IMR-90 (cell line): Measurements from ENCODE around the gene NOSTRIN. TPM values are rescaled to one million over a fixed set of nuclear protein-coding genes. Genes with fewer than 3 reads are reported as not detected.
A peak's percentile ranks its signal among the peaks of the same experiment; 100 is the strongest.

ENCODE experiments used
- ATAC-seq: fragments of 200-7000 bp; cut with Tn5 transposase; 2 replicates; pipeline ENCODE4 v1.9.1; 2020; ENCODE audit warnings: low read depth, mild to moderate bottlenecking, moderate library complexity
- BruUV-seq: library from RNA; stranded (reverse); fragments of 400-500 nt; replicated peaks from 2 replicates; lab custom pipeline; 2021; lab: Mats Ljungman, UMichigan
- CTCF ChIA-PET: fragments of 300-600 bp; formaldehyde crosslinking; extraction: SDS; loops from one replicate; lab custom pipeline; 2021; ENCODE audit warnings: antibody characterized with exemption; lab: Yijun Ruan, JAX
- POLR2A ChIA-PET: fragments of 300-600 bp; sonication (Branson Sonifier 250); formaldehyde crosslinking; loops from one replicate; lab custom pipeline; 2022; ENCODE audit warnings: antibody characterized with exemption; ENCODE audit not compliant: unreplicated experiment; lab: Charles Lee
- DNase-seq: peaks from one replicate; pipeline ENCODE4 v3.0.0; 2013
- H2AFZ ChIP-seq: replicated peaks from 2 replicates; pipeline ENCODE3; 2013; ENCODE audit warnings: low read length, mild to moderate bottlenecking; ENCODE audit not compliant: poor library complexity
- H2AK5ac ChIP-seq: 2 replicates; pipeline ENCODE4 v1.6.1; 2013; ENCODE audit warnings: low read depth, low read length, inconsistent platforms
- H2AK9ac ChIP-seq: replicated peaks from 2 replicates; pipeline ENCODE3; 2013; ENCODE audit warnings: mild to moderate bottlenecking, low read depth, low read length, moderate library complexity; ENCODE audit not compliant: poor library complexity
- H2BK120ac ChIP-seq: 2 replicates; pipeline ENCODE4 v1.6.1; 2013; ENCODE audit warnings: low read depth, low read length, inconsistent platforms
- H2BK15ac ChIP-seq: 3 replicates; pipeline ENCODE4 v1.6.1; 2013; ENCODE audit warnings: low read depth, low read length, inconsistent platforms
- H2BK20ac ChIP-seq: 2 replicates; pipeline ENCODE4 v1.6.1; 2013; ENCODE audit warnings: low read depth, mild to moderate bottlenecking, inconsistent platforms, low read length, moderate library complexity
- H2BK5ac ChIP-seq: 2 replicates; pipeline ENCODE4 v1.6.1; 2013; ENCODE audit warnings: mild to moderate bottlenecking, low read depth, low read length, inconsistent platforms; ENCODE audit not compliant: poor library complexity, severe bottlenecking
- H3K14ac ChIP-seq: replicated peaks from 2 replicates; pipeline ENCODE4 v1.6.1; 2013; ENCODE audit warnings: low read depth, low read length, inconsistent platforms
- H3K18ac ChIP-seq: 2 replicates; pipeline ENCODE4 v1.6.1; 2013; ENCODE audit warnings: low read depth, low read length, control low read depth
- H3K23ac ChIP-seq: 2 replicates; pipeline ENCODE4 v1.6.1; 2013; ENCODE audit warnings: low read depth, low read length, inconsistent platforms
- H3K27ac ChIP-seq: 2 replicates; pipeline ENCODE4 v1.5.1; 2013; ENCODE audit warnings: mild to moderate bottlenecking, control low read depth, low read length; ENCODE audit not compliant: insufficient read depth
- H3K27me3 ChIP-seq: 2 replicates; pipeline ENCODE4 v1.6.1; 2013; ENCODE audit warnings: low read length; ENCODE audit not compliant: control insufficient read depth, insufficient read depth
- H3K36me3 ChIP-seq: 2 replicates; pipeline ENCODE4 v1.6.1; 2013; ENCODE audit warnings: low read length, mixed read lengths; ENCODE audit not compliant: control insufficient read depth, insufficient read depth
- H3K4ac ChIP-seq: 2 replicates; pipeline ENCODE4 v1.6.1; 2013; ENCODE audit warnings: low read depth, low read length, inconsistent platforms
- H3K4me1 ChIP-seq: 2 replicates; pipeline ENCODE4 v1.6.1; 2013; ENCODE audit warnings: low read length, mixed read lengths; ENCODE audit not compliant: control insufficient read depth, insufficient read depth
- H3K4me2 ChIP-seq: 2 replicates; pipeline ENCODE4 v1.6.1; 2013; ENCODE audit warnings: low read depth, mild to moderate bottlenecking, control low read depth, low read length, moderate library complexity
- H3K4me3 ChIP-seq: 2 replicates; pipeline ENCODE4 v1.5.1; 2013; ENCODE audit warnings: low read depth, mild to moderate bottlenecking, control low read depth, low read length, moderate library complexity; ENCODE audit not compliant: insufficient read depth
- H3K56ac ChIP-seq: 2 replicates; pipeline ENCODE4 v1.6.1; 2013; ENCODE audit warnings: low read length, inconsistent platforms; ENCODE audit not compliant: insufficient read depth; ENCODE audit errors: extremely low read depth
- H3K79me1 ChIP-seq, 2 experiments: 2 replicates each; pipeline ENCODE4 v1.6.1; 2013; ENCODE audit warnings: low read length in 2 of 2, inconsistent platforms in 1 of 2, low read depth in 1 of 2
- H3K9ac ChIP-seq: 2 replicates; pipeline ENCODE4 v1.6.1; 2013; ENCODE audit warnings: low read depth, low read length, control low read depth
- H3K9me1 ChIP-seq: 2 replicates; pipeline ENCODE4 v1.6.1; 2013; ENCODE audit warnings: low read length, inconsistent platforms; ENCODE audit not compliant: insufficient read depth
- H3K9me3 ChIP-seq: 2 replicates; pipeline ENCODE4 v1.6.1; 2013; ENCODE audit warnings: low read length; ENCODE audit not compliant: control insufficient read depth, insufficient read depth
- H4K20me1 ChIP-seq: 2 replicates; pipeline ENCODE4 v1.6.1; 2013; ENCODE audit warnings: low read length, inconsistent platforms; ENCODE audit not compliant: insufficient read depth
- H4K5ac ChIP-seq: 2 replicates; pipeline ENCODE4 v1.6.1; 2013; ENCODE audit warnings: mild to moderate bottlenecking, low read depth, low read length, control low read depth
- H4K8ac ChIP-seq, 2 experiments: 2 replicates each; pipeline ENCODE4 v1.6.1; 2013; ENCODE audit warnings: low read depth in 2 of 2, low read length in 2 of 2, control low read depth in 1 of 2, inconsistent platforms in 1 of 2
- H4K91ac ChIP-seq: 2 replicates; pipeline ENCODE4 v1.6.1; 2013; ENCODE audit warnings: low read depth, low read length, inconsistent platforms; ENCODE audit not compliant: insufficient read depth
- RAD21 ChIP-seq: IDR thresholded peaks from 2 replicates; pipeline ENCODE4 v1.6.1; 2012; ENCODE audit warnings: low read length, improper control_type of control experiment
- RFX5 ChIP-seq: IDR thresholded peaks from 2 replicates; pipeline ENCODE4 v1.8.0; 2012; ENCODE audit warnings: low read depth, mild to moderate bottlenecking, low read length, moderate library complexity
- SMC3 ChIP-seq: fragments of 150-350 bp; IDR thresholded peaks from 2 replicates; pipeline ENCODE4 v1.6.1; 2016; ENCODE audit warnings: low read depth, mild to moderate bottlenecking, antibody characterized with exemption, low read length, moderate library complexity
- WGBS, 2 experiments: methylation state at CpG; one replicate each; pipeline versions ENCODE4 v1.1.5 to v1.1.7; 2013; ENCODE audit warnings: missing lambda C conversion rate in 2 of 2; ENCODE audit not compliant: insufficient read length in 1 of 2; ENCODE audit errors: extremely low coverage in 2 of 2; 5-methylcytosine and 5-hydroxymethylcytosine counted together
- dilution Hi-C: fragments of 300-500 bp; cut with HindIII; formaldehyde crosslinking; loops from one replicate; pipeline ENCODE4 v1.14.3; 2018; ENCODE audit warnings: low sequenced_read_pairs; ENCODE audit not compliant: unreplicated experiment
- in situ Hi-C: fragments of 300-500 bp; cut with MboI; formaldehyde crosslinking; loops from 3 replicates; pipeline ENCODE4 v1.14.3; 2019; ENCODE audit warnings: low sequenced_read_pairs, inconsistent platforms, mixed read lengths
- intact Hi-C: fragments of 100-400 bp; cut with micrococcal nuclease; formaldehyde crosslinking; loops from 2 replicates; pipeline ENCODE4 v1.10.0; 2022
- polyA plus RNA-seq, 3 experiments: library from polyadenylated mRNA; depleted of rRNA; stranded (reverse); fragments of >200 nt; gene quantifications; 2 replicates each; pipeline ENCODE4 v1.2.3, GENCODE V29; 2012; ENCODE audit warnings: low replicate concordance in 1 of 3
- total RNA-seq: library from RNA; depleted of rRNA; stranded (reverse); fragments of >200 nt; gene quantifications from 2 replicates; pipeline ENCODE4 v1.2.3, GENCODE V29; 2012
- TF ChIP-seq, protein P1 (sequence below): fragments of 150-350 bp; IDR thresholded peaks from 2 replicates; pipeline ENCODE4 v1.6.1; 2016; ENCODE audit warnings: low read depth, mild to moderate bottlenecking, low read length, moderate library complexity, borderline replicate concordance
- TF ChIP-seq, protein P2 (sequence below): fragments of 150-350 bp; IDR thresholded peaks from 2 replicates; pipeline ENCODE4 v1.6.1; 2017; ENCODE audit warnings: mild to moderate bottlenecking, antibody characterized with exemption, low read length, low read depth
- TF ChIP-seq, protein P3 (sequence below): conservative IDR thresholded peaks from 2 replicates; pipeline ENCODE4 v1.5.1; 2012; ENCODE audit warnings: mild to moderate bottlenecking, low read depth, low read length, improper control_type of control experiment

NOSTRIN gene
- total and polyA plus RNA-seq, 2 of the 4 experiments (the other 2 are of a cell fraction) = 0.15 to 0.18 TPM

DNA sequence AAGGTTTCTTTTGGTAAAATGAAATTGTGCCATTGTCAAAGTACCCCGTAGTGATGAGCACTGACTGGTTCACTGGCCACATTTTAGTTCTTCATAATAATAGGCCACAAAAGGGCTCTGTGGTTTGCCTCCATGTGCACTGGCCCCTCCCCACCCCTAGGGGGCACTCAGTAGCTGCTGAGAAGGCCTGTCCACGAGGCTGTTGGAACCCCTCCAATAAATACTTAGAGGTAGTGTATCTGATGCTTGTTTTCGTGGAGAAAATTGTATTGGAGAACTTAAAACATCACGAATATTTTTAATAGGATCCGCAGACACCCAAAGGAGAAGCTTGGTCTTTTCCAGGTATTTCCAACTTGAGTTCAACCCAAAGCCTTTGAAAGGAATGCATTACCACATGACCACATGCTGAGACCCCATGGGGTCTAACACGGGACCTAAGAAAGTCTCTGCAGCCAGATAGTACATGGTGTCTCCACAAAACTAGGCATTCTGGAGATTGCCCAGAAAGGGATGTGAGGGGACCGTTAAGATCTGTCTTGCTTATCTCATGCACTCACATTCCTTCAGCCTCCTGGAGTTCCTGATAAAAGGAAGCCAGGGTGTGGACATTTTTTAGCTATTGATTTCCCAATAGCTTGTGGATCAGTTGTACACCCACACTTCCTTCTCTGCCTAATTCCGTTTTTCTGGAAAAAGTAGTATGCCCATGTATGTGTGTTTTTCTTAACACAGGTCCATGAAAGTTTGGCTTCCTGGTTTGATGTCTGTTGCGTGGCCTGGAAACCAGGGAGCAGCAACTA is 28.5 kb upstream of the NOSTRIN start:
- DNase-seq (peak; percentile 67), ATAC-seq (peak; percentile 95)
- Histone ChIP-seq H3K18ac (no peak overlapping the region), H3K27ac (no peak overlapping the region), H4K20me1 (no peaks in the 10 kb centered on the region), H4K91ac (no peak overlapping the region), H3K4ac (no peak overlapping the region), H3K36me3 (no peaks in the 10 kb centered on the region), H3K27me3 (no peaks in the 10 kb centered on the region), H4K8ac (no peak overlapping the region), H3K56ac (no peak overlapping the region), H2BK5ac (no peak overlapping the region), H2BK15ac (no peak overlapping the region), H3K4me1 (no peaks in the 10 kb centered on the region), H3K23ac (no peak overlapping the region), H3K9me1 (no peaks in the 10 kb centered on the region), H3K4me3 (no peak overlapping the region), H3K4me2 (no peak overlapping the region), H3K9me3 (0 out of 2 replicates have a peak, but pooled peaks cover 1% of the 10 kb centered on the region), H2BK20ac (no peak overlapping the region), H3K9ac (no peak overlapping the region), H3K79me1 (no peaks in the 10 kb centered on the region), H3K14ac (no peak overlapping the region), H2AK9ac (no peak overlapping the region), H4K5ac (no peak overlapping the region), H2BK120ac (no peak overlapping the region), H2AFZ (no peak overlapping the region), H2AK5ac (no peak overlapping the region)
- CTCF ChIA-PET = interaction anchor here (0.6 to 0.8 kb wide), 3 partner anchors 147 to 891 kb away, joined by 3 read pairs; no protein-coding TSS in a partner anchor
- TF ChIP-seq, protein P1, sequence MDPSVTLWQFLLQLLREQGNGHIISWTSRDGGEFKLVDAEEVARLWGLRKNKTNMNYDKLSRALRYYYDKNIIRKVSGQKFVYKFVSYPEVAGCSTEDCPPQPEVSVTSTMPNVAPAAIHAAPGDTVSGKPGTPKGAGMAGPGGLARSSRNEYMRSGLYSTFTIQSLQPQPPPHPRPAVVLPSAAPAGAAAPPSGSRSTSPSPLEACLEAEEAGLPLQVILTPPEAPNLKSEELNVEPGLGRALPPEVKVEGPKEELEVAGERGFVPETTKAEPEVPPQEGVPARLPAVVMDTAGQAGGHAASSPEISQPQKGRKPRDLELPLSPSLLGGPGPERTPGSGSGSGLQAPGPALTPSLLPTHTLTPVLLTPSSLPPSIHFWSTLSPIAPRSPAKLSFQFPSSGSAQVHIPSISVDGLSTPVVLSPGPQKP = no peak
- TF ChIP-seq RFX5 (no peak), SMC3 (peak; percentile 73), RAD21 (peak; percentile 85)
- TF ChIP-seq, protein P2, sequence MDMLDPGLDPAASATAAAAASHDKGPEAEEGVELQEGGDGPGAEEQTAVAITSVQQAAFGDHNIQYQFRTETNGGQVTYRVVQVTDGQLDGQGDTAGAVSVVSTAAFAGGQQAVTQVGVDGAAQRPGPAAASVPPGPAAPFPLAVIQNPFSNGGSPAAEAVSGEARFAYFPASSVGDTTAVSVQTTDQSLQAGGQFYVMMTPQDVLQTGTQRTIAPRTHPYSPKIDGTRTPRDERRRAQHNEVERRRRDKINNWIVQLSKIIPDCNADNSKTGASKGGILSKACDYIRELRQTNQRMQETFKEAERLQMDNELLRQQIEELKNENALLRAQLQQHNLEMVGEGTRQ = no peak
- TF ChIP-seq, protein P3, sequence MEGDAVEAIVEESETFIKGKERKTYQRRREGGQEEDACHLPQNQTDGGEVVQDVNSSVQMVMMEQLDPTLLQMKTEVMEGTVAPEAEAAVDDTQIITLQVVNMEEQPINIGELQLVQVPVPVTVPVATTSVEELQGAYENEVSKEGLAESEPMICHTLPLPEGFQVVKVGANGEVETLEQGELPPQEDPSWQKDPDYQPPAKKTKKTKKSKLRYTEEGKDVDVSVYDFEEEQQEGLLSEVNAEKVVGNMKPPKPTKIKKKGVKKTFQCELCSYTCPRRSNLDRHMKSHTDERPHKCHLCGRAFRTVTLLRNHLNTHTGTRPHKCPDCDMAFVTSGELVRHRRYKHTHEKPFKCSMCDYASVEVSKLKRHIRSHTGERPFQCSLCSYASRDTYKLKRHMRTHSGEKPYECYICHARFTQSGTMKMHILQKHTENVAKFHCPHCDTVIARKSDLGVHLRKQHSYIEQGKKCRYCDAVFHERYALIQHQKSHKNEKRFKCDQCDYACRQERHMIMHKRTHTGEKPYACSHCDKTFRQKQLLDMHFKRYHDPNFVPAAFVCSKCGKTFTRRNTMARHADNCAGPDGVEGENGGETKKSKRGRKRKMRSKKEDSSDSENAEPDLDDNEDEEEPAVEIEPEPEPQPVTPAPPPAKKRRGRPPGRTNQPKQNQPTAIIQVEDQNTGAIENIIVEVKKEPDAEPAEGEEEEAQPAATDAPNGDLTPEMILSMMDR = peak; percentile 81
- intact Hi-C loops = loop anchor here (1.0 kb wide), 1 partner anchor 146 kb away; no protein-coding TSS in a partner anchor
- no CpG with 5 or more reads among the region's 9 CpGs for WGBS, 2 experiments
- in situ Hi-C loops = no loop called here
- POLR2A ChIA-PET = no interaction called here
- TSS peak; percentile 7 for BruUV-seq
- dilution Hi-C loops = no loop called here
